ENCODE measurements around the gene HELT. TPM values are rescaled to one million over a fixed set of nuclear protein-coding genes. Genes with fewer than 3 reads are reported as not detected.
"Not testable (repeated sequence)": the region's sequence is repeated elsewhere in the genome, so short reads cannot be mapped to it uniquely, and the experiment has no call there.

The HELT gene
- total RNA-seq, 1 donor, result not detected

- no peak overlapping the region for H3K4me3 ChIP-seq (ENCODE audit: low read depth, low read length)
- DNase-seq (ENCODE audit: low read depth), result no peak
- no peak for TF ChIP-seq CTCF (IDR thresholded peaks at IDR 0.05; ENCODE audit: insufficient read depth, low read depth, low read length)
Measured at GRCh38 chr4:184979461-184980124, 38.7 kb upstream of the HELT start.

- DNase-seq (ENCODE audit: low read depth), result no peak
- TF ChIP-seq CTCF (IDR thresholded peaks at IDR 0.05; ENCODE audit: insufficient read depth, low read depth, low read length), result no peak
- H3K4me3 ChIP-seq (ENCODE audit: low read depth, low read length), result no peak overlapping the region
Measured at GRCh38 chr4:184980261-184980660, 38.0 kb upstream of the HELT start.

GRCh38 chr4:184983672-184984356, 34.5 kb upstream of the HELT start:
- peak; percentile 38 for TF ChIP-seq CTCF (IDR thresholded peaks at IDR 0.05; ENCODE audit: insufficient read depth, low read depth, low read length)

GRCh38 chr4:184987493-184988031, 30.7 kb upstream of the HELT start:
- TF ChIP-seq CTCF (IDR thresholded peaks at IDR 0.05; ENCODE audit: insufficient read depth, low read depth, low read length), result no peak
- no peak for DNase-seq (ENCODE audit: low read depth)
- H3K4me3 ChIP-seq (ENCODE audit: low read depth, low read length), result no peak overlapping the region

More at GRCh38 chr4:184983672-184984356, 34.5 kb upstream of the HELT start:
- peak; percentile 34 for DNase-seq (ENCODE audit: low read depth)
- no peak overlapping the region for H3K4me3 ChIP-seq (ENCODE audit: low read depth, low read length)

GRCh38 chr4:184988611-184989010, 29.7 kb upstream of the HELT start:
- no peak overlapping the region for H3K4me3 ChIP-seq (ENCODE audit: low read depth, low read length)
- DNase-seq (ENCODE audit: low read depth), result no peak
- TF ChIP-seq CTCF (IDR thresholded peaks at IDR 0.05; ENCODE audit: insufficient read depth, low read depth, low read length), result no peak

GRCh38 chr4:184989283-184989682, 29.0 kb upstream of the HELT start:
- H3K4me3 ChIP-seq (ENCODE audit: low read depth, low read length); DNase-seq (ENCODE audit: low read depth): not testable (repeated sequence)

GRCh38 chr4:184990131-184990530, 28.2 kb upstream of the HELT start:
- not testable (repeated sequence) for H3K4me3 ChIP-seq (ENCODE audit: low read depth, low read length); DNase-seq (ENCODE audit: low read depth)
